SK-N-SH (cell line): ENCODE results near the gene SLF2.

Experiments used
- CTCF ChIP-seq: fragments of 200-600 bp; sonication (generic); IDR thresholded peaks from 2 replicates; pipeline ENCODE4 v1.6.1; 2017; ENCODE audit warnings: antibody characterized with exemption, mild to moderate bottlenecking, moderate library complexity
- FOXJ3 ChIP-seq: sonication (generic); formaldehyde crosslinking; IDR thresholded peaks from 2 replicates; pipeline ENCODE4 v1.5.1; 2020; ENCODE audit warnings: mild to moderate bottlenecking, missing genetic modification reagents
- GABPA ChIP-seq: IDR thresholded peaks from 2 replicates; pipeline ENCODE4 v1.4.0; 2012; ENCODE audit warnings: low read depth, mild to moderate bottlenecking
- PBX3 ChIP-seq: IDR thresholded peaks from 2 replicates; pipeline ENCODE4; 2012
- RAD21 ChIP-seq: IDR thresholded peaks from 2 replicates; pipeline ENCODE4 v1.6.1; 2012; ENCODE audit warnings: mild to moderate bottlenecking, low read length
- TAF1 ChIP-seq: IDR thresholded peaks from 2 replicates; pipeline ENCODE4 v1.6.1; 2012; ENCODE audit warnings: low read depth, mild to moderate bottlenecking, low read length, moderate library complexity, borderline replicate concordance

GRCh38 chr10:100866010-100866409 lies 46.8 kb upstream of the SLF2 start:
- TF ChIP-seq CTCF (no peak), FOXJ3 (CRISPR knock-in tag) (no peak), TAF1 (no peak), GABPA (no peak), PBX3 (no peak), RAD21 (no peak)
